Chondrocyte (in vitro differentiated cells): ENCODE measurements around the gene PTGER2. TPM values are rescaled to one million over a fixed set of nuclear protein-coding genes. Genes with fewer than 3 reads are reported as not detected.

ENCODE experiments used
- DNase-seq: peaks from one replicate; pipeline ENCODE4 v3.0.0; 2021; ENCODE audit warnings: mixed read lengths, low spot score
- H3K27ac Mint-ChIP-seq: one replicate; pipeline ENCODE4 v1.8.0; 2021; ENCODE audit warnings: mild to moderate bottlenecking, moderate library complexity, mixed read lengths; ENCODE audit not compliant: unreplicated experiment
- H3K27me3 Mint-ChIP-seq: 2 replicates; pipeline ENCODE4 v1.8.0; 2021; ENCODE audit warnings: low read depth, mixed read lengths
- H3K36me3 Mint-ChIP-seq: 2 replicates; pipeline ENCODE4 v1.8.0; 2021; ENCODE audit warnings: low read depth, mixed read lengths
- H3K4me1 Mint-ChIP-seq: 2 replicates; pipeline ENCODE4 v1.8.0; 2021; ENCODE audit warnings: low read depth, mild to moderate bottlenecking, mixed read lengths
- H3K4me3 Mint-ChIP-seq: one replicate; pipeline ENCODE4 v1.8.0; 2021; ENCODE audit warnings: mild to moderate bottlenecking, moderate library complexity, mixed read lengths; ENCODE audit not compliant: unreplicated experiment
- H3K9me3 Mint-ChIP-seq: 2 replicates; pipeline ENCODE4 v1.8.0; 2021; ENCODE audit warnings: low read depth, mixed read lengths
- CTCF ChIP-seq: fragments of 200-600 bp; sonication (generic); IDR thresholded peaks from 2 replicates; pipeline ENCODE4 v1.5.0; 2021; ENCODE audit warnings: antibody characterized with exemption, mild to moderate bottlenecking, moderate library complexity
- total RNA-seq: library from RNA; stranded (reverse); gene quantifications from 3 replicates; pipeline ENCODE4 v1.2.1, GENCODE V29; 2021

PTGER2 gene
- total RNA-seq, 1 donor from 2014 or later = 2.5 TPM

DNA sequence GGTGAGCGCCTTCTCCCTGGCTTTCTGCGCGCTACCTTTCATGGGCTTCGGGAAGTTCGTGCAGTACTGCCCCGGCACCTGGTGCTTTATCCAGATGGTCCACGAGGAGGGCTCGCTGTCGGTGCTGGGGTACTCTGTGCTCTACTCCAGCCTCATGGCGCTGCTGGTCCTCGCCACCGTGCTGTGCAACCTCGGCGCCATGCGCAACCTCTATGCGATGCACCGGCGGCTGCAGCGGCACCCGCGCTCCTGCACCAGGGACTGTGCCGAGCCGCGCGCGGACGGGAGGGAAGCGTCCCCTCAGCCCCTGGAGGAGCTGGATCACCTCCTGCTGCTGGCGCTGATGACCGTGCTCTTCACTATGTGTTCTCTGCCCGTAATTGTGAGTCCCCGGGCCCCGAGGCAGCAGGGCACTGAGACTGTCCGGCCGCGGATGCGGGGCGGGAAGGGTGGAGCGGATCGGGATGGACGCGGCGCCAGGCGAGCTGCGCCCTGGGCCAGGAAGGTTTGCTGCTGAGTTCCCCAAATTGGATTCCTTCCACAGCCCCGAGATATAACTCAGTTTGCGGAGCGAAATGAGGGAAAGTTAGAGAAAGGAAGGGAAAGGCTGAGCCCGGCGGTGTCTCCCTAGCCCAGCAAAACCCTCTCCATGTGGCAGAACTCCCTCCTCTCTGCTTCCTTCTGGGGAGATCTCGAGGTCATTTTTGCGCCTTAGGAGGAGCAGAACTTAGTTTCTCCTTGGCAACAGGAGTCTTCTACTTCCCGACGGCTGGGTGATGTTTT, 45.6 kb upstream of the PTGER2 start:
- H3K27me3 Mint-ChIP-seq = peaks cover 34% of the 10 kb centered on the region
- peaks cover 35% of the 10 kb centered on the region for H3K4me1 Mint-ChIP-seq
- peak overlapping the region; percentile 77 for H3K4me3 Mint-ChIP-seq
- DNase-seq = no peak
- no peak overlapping the region for H3K27ac Mint-ChIP-seq
- H3K36me3 Mint-ChIP-seq = peaks cover 2% of the 10 kb centered on the region
- TF ChIP-seq CTCF = no peak
- no peaks in the 10 kb centered on the region for H3K9me3 Mint-ChIP-seq

- H3K27ac Mint-ChIP-seq = no peak overlapping the region
- peak overlapping the region; percentile 77 for H3K4me3 Mint-ChIP-seq
- H3K4me1 Mint-ChIP-seq = peaks cover 35% of the 10 kb centered on the region
- no peak for TF ChIP-seq CTCF
- DNase-seq = no peak
- H3K36me3 Mint-ChIP-seq = peaks cover 2% of the 10 kb centered on the region
- no peaks in the 10 kb centered on the region for H3K9me3 Mint-ChIP-seq
- H3K27me3 Mint-ChIP-seq = peaks cover 38% of the 10 kb centered on the region
Measured at GRCh38 chr14:52269100-52269499, 45.0 kb upstream of the PTGER2 start.

DNA sequence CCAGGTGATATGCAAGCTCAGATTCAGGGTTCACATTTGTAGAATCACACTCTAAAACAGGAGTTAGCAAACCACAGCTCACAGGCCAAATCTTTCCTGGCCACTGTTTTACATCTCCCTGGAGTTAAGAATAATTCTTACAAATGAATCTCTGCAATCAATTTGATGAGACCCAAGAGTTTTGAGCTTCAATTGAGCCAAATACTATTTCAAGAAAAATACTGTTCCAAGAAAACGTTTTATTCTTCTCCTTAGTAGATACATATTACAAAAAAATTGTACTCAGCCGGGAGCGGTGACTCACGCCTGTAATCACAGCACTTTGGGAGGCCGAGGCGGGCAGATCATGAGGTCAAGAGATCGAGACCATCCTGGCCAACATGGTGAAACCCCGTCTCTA, 44.1 kb upstream of the PTGER2 start:
- peaks cover 4% of the 10 kb centered on the region for H3K36me3 Mint-ChIP-seq
- peaks cover 44% of the 10 kb centered on the region for H3K27me3 Mint-ChIP-seq
- peaks cover 35% of the 10 kb centered on the region for H3K4me1 Mint-ChIP-seq
- no peaks in the 10 kb centered on the region for H3K9me3 Mint-ChIP-seq
- no peak overlapping the region for H3K4me3 Mint-ChIP-seq
- DNase-seq = no peak
- H3K27ac Mint-ChIP-seq = no peak overlapping the region
- no peak for TF ChIP-seq CTCF

- TF ChIP-seq CTCF = no peak
- DNase-seq = no peak
- peaks cover 47% of the 10 kb centered on the region for H3K27me3 Mint-ChIP-seq
Measured at GRCh38 chr14:52271538-52271937, 42.6 kb upstream of the PTGER2 start.

GRCh38 chr14:52272375-52272774, 41.7 kb upstream of the PTGER2 start:
- peaks cover 16% of the 10 kb centered on the region for H3K4me1 Mint-ChIP-seq
- peak; percentile 81 for TF ChIP-seq CTCF
- H3K27ac Mint-ChIP-seq = no peak overlapping the region
- no peak for DNase-seq
- no peaks in the 10 kb centered on the region for H3K9me3 Mint-ChIP-seq
- peaks cover 2% of the 10 kb centered on the region for H3K36me3 Mint-ChIP-seq
- peaks cover 45% of the 10 kb centered on the region for H3K27me3 Mint-ChIP-seq
- no peak overlapping the region for H3K4me3 Mint-ChIP-seq

More at GRCh38 chr14:52271538-52271937, 42.6 kb upstream of the PTGER2 start:
- Mint-ChIP-seq H3K36me3 (peaks cover 4% of the 10 kb centered on the region), H3K4me3 (no peak overlapping the region), H3K9me3 (no peaks in the 10 kb centered on the region), H3K27ac (no peak overlapping the region), H3K4me1 (peaks cover 24% of the 10 kb centered on the region)
